DOHH2 (cell line): ENCODE data around the gene TMEM63B.

Experiments
- H3F3A ChIP-seq: fragments of 200-600 bp; sonication (generic), shearing (Covaris generic); 2 replicates; pipeline ENCODE4 v1.6.0; 2016; ENCODE audit warnings: antibody characterized with exemption, mild to moderate bottlenecking; ENCODE audit not compliant: control insufficient read depth, insufficient read depth
- H3K27ac ChIP-seq: fragments of 200-600 bp; sonication (generic); 2 replicates; pipeline ENCODE4 v1.5.1; 2014; ENCODE audit warnings: low read depth, mild to moderate bottlenecking, low read length, moderate library complexity
- H3K27me3 ChIP-seq: fragments of 200-600 bp; sonication (generic); 2 replicates; pipeline ENCODE4 v1.6.1; 2014; ENCODE audit warnings: mild to moderate bottlenecking, low read length, mixed read lengths; ENCODE audit not compliant: control insufficient read depth
- H3K36me3 ChIP-seq: fragments of 200-600 bp; sonication (generic); 2 replicates; pipeline ENCODE4 v1.6.1; 2014; ENCODE audit warnings: mild to moderate bottlenecking, low read length, moderate library complexity, mixed read lengths; ENCODE audit not compliant: control insufficient read depth
- H3K4me1 ChIP-seq: fragments of 200-600 bp; sonication (generic); 2 replicates; pipeline ENCODE4 v1.6.1; 2014; ENCODE audit warnings: mild to moderate bottlenecking, low read length, mixed read lengths; ENCODE audit not compliant: control insufficient read depth
- H3K4me2 ChIP-seq: fragments of 200-600 bp; sonication (generic); 2 replicates; pipeline ENCODE4 v1.6.0; 2014; ENCODE audit warnings: mild to moderate bottlenecking, low read length, moderate library complexity
- H3K4me3 ChIP-seq: fragments of 200-600 bp; sonication (generic); 2 replicates; pipeline ENCODE4 v1.5.1; 2014; ENCODE audit warnings: mild to moderate bottlenecking, low read length, mixed read lengths
- H3K79me2 ChIP-seq: fragments of 200-600 bp; sonication (generic); 2 replicates; pipeline ENCODE4 v1.6.1; 2014; ENCODE audit warnings: mild to moderate bottlenecking, low read length, mixed read lengths; ENCODE audit not compliant: control insufficient read depth
- H3K9me2 ChIP-seq: fragments of 200-600 bp; sonication (generic); replicated peaks from 2 replicates; pipeline ENCODE4 v1.6.1; 2014; ENCODE audit warnings: mild to moderate bottlenecking, low read length, mixed read lengths; ENCODE audit not compliant: control insufficient read depth
- H3K9me3 ChIP-seq: fragments of 200-600 bp; sonication (generic); 2 replicates; pipeline ENCODE4 v1.6.1; 2014; ENCODE audit warnings: antibody characterized with exemption, low read length, mixed read lengths; ENCODE audit not compliant: control insufficient read depth, insufficient read depth
- H4K20me1 ChIP-seq: fragments of 200-600 bp; sonication (generic); 2 replicates; pipeline ENCODE4 v1.6.0; 2014; ENCODE audit warnings: low read depth, mild to moderate bottlenecking, antibody characterized with exemption, low read length, moderate library complexity; ENCODE audit not compliant: control insufficient read depth, insufficient read depth
- CTCF ChIP-seq: fragments of 200-600 bp; sonication (generic); IDR thresholded peaks from one replicate; pipeline ENCODE4 v1.5.1; 2014; ENCODE audit warnings: antibody characterized with exemption, mild to moderate bottlenecking, low read depth, low read length; ENCODE audit not compliant: poor library complexity, severe bottlenecking
- EZH2phosphoT487 ChIP-seq: fragments of 200-600 bp; sonication (generic); IDR thresholded peaks from 2 replicates; pipeline ENCODE4 v1.6.1; 2017; ENCODE audit warnings: borderline replicate concordance, mild to moderate bottlenecking, antibody characterized with exemption, low read length, moderate library complexity, mixed read lengths

TMEM63B gene

GRCh38 chr6:44097782-44098317 is 29.5 kb upstream of the TMEM63B start:
- TF ChIP-seq CTCF (no peak), EZH2phosphoT487 (no peak)
- H3K27ac ChIP-seq: no peak overlapping the region
- no peaks in the 10 kb centered on the region for H3K9me2 ChIP-seq
- H3K4me1 ChIP-seq: no peaks in the 10 kb centered on the region
- H3K27me3 ChIP-seq: no peaks in the 10 kb centered on the region
- H4K20me1 ChIP-seq: 0 out of 2 replicates have a peak, but pooled peaks cover 3% of the 10 kb centered on the region
- H3K4me3 ChIP-seq: no peak overlapping the region
- H3K4me2 ChIP-seq: no peak overlapping the region
- no peaks in the 10 kb centered on the region for H3F3A ChIP-seq
- peaks cover 19% of the 10 kb centered on the region for H3K36me3 ChIP-seq
- H3K79me2 ChIP-seq: no peaks in the 10 kb centered on the region
- no peaks in the 10 kb centered on the region for H3K9me3 ChIP-seq

- Histone ChIP-seq H3K27ac (no peak overlapping the region), H4K20me1 (0 out of 2 replicates have a peak, but pooled peaks cover 3% of the 10 kb centered on the region), H3K9me2 (no peaks in the 10 kb centered on the region), H3K79me2 (no peaks in the 10 kb centered on the region), H3K36me3 (peaks cover 28% of the 10 kb centered on the region), H3F3A (no peaks in the 10 kb centered on the region), H3K4me2 (no peak overlapping the region), H3K4me3 (no peak overlapping the region), H3K4me1 (no peaks in the 10 kb centered on the region), H3K27me3 (no peaks in the 10 kb centered on the region), H3K9me3 (no peaks in the 10 kb centered on the region)
- TF ChIP-seq EZH2phosphoT487 (no peak), CTCF (no peak)
Measured at GRCh38 chr6:44099192-44099591, 28.2 kb upstream of the TMEM63B start.

GRCh38 chr6:44100088-44100550 is 27.2 kb upstream of the TMEM63B start:
- Histone ChIP-seq H3K4me3 (no peak overlapping the region), H4K20me1 (0 out of 2 replicates have a peak, but pooled peaks cover 3% of the 10 kb centered on the region), H3K4me1 (no peaks in the 10 kb centered on the region), H3F3A (no peaks in the 10 kb centered on the region), H3K27me3 (no peaks in the 10 kb centered on the region), H3K9me2 (no peaks in the 10 kb centered on the region), H3K27ac (no peak overlapping the region), H3K9me3 (no peaks in the 10 kb centered on the region), H3K36me3 (peaks cover 37% of the 10 kb centered on the region), H3K4me2 (no peak overlapping the region), H3K79me2 (no peaks in the 10 kb centered on the region)
- TF ChIP-seq EZH2phosphoT487 (no peak), CTCF (peak; percentile 54)
